ENCODE measurements around the gene PKN2. TPM values are rescaled to one million over a fixed set of nuclear protein-coding genes. Genes with fewer than 3 reads are reported as not detected.
"Not testable (repeated sequence)": the region's sequence is repeated elsewhere in the genome, so short reads cannot be mapped to it uniquely, and the experiment has no call there.

The PKN2 gene
- total RNA-seq, 1 donor from 2014 or later = 30.7 TPM

DNA sequence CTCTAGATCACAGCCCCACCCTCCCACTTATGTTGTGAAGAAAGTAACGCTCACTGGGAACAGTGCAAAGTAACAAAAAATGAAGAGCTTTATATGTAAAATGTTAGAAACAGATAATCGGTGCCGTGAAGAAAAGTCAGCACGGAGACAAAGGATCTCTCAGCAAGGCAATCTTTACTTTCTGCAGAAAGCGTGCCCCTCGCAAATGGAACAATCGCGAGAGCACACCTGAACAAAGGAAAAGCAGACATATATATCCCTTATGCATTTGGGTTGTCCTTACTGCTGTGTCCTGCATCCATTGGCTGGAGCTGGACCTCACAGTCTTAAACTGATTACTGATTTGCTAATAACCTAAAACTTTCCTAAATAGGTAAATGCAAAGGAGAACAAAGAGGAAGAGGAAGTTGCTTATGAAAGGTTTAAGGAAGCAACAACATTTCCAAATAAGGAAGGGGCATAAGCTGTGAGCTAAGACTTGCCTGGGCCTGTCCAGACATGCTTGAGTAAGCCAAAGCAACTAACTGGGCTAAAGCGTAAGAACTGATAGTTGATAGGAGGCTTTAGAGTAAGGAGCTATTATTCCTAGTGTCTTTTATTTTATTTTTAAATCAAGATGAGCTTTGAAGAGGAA, 117.6 kb downstream of the PKN2 start:
- Histone ChIP-seq H3K36me3 (ENCODE audit: control insufficient read depth, insufficient read depth, low read length) (no peaks in the 10 kb centered on the region), H3K27me3 (ENCODE audit: control insufficient read depth, insufficient read depth, low read length) (no peaks in the 10 kb centered on the region), H3K4me3 (ENCODE audit: low read depth, low read length) (no peak overlapping the region)
- TF ChIP-seq, protein P1, sequence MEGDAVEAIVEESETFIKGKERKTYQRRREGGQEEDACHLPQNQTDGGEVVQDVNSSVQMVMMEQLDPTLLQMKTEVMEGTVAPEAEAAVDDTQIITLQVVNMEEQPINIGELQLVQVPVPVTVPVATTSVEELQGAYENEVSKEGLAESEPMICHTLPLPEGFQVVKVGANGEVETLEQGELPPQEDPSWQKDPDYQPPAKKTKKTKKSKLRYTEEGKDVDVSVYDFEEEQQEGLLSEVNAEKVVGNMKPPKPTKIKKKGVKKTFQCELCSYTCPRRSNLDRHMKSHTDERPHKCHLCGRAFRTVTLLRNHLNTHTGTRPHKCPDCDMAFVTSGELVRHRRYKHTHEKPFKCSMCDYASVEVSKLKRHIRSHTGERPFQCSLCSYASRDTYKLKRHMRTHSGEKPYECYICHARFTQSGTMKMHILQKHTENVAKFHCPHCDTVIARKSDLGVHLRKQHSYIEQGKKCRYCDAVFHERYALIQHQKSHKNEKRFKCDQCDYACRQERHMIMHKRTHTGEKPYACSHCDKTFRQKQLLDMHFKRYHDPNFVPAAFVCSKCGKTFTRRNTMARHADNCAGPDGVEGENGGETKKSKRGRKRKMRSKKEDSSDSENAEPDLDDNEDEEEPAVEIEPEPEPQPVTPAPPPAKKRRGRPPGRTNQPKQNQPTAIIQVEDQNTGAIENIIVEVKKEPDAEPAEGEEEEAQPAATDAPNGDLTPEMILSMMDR (IDR thresholded peaks at IDR 0.05; ENCODE audit: insufficient read depth, low read length, poor library complexity, severe bottlenecking) = no peak
- DNase-seq (ENCODE audit: low read depth) = peak; percentile 16

DNA sequence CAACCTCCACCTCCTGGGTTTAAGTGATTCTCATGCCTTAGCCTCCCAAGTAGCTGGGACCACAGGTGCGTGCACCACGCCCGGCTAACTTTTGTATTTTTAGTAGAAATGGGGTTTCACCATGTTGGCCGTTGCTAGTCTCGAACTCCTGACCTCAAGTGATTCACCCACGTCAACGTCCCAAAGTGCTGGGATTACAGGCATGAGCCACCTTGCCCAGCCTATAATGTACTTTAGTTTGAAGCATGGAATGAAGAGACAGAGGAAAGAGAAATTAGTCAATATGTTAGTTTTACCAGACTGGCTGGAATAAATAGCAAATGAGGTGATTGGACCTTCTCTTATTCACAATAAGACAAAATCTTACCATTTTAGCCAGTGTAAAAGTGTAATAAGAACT, 118.3 kb downstream of the PKN2 start:
- Histone ChIP-seq H3K36me3 (ENCODE audit: control insufficient read depth, insufficient read depth, low read length) (no peaks in the 10 kb centered on the region), H3K4me3 (ENCODE audit: low read depth, low read length) (no peak overlapping the region), H3K27me3 (ENCODE audit: control insufficient read depth, insufficient read depth, low read length) (no peaks in the 10 kb centered on the region)
- no peak for DNase-seq (ENCODE audit: low read depth)
- TF ChIP-seq, protein P1 (IDR thresholded peaks at IDR 0.05; ENCODE audit: insufficient read depth, low read length, poor library complexity, severe bottlenecking) = no peak

DNA sequence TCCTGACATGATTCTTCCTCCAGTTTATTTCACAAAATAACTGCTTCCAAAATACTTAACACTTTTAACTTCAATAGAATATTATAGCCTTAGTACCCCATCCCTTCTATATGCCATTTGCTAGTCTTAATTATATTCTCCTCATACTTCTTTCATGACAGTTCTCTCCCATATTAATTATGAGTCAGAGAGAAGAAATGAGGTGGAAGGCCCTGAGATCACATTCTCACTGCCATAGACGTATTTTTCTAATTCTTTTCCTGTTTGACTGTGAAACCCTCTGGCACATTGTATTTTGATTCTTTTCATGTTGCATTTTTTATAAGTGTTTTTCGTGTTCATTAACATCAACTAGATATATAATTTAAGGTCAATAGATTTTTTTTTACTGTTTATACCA, 118.9 kb downstream of the PKN2 start:
- H3K27me3 ChIP-seq (ENCODE audit: control insufficient read depth, insufficient read depth, low read length) = no peaks in the 10 kb centered on the region
- no peaks in the 10 kb centered on the region for H3K36me3 ChIP-seq (ENCODE audit: control insufficient read depth, insufficient read depth, low read length)
- H3K4me3 ChIP-seq (ENCODE audit: low read depth, low read length) = no peak overlapping the region
- TF ChIP-seq, protein P1 (IDR thresholded peaks at IDR 0.05; ENCODE audit: insufficient read depth, low read length, poor library complexity, severe bottlenecking) = no peak
- peak; percentile 5 for DNase-seq (ENCODE audit: low read depth)

DNA sequence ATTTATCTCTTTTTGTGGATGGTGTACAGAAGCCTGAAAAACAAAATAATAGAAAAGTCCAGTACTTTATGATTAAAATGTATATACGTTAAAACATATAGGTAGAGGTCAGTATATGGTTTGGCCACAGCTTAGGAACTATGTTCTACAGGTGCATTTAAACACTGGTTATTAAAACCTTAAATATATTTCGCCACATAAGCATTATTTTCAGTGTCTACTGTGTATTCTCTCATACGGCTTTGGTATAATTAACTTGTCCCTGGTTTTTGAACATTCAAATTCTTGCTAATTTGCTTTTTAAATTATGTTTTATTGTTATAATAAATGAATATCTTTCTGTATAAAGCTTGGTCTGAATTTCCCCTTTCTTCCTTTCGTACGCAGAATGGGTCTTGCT, 119.4 kb downstream of the PKN2 start:
- Histone ChIP-seq H3K36me3 (ENCODE audit: control insufficient read depth, insufficient read depth, low read length) (no peaks in the 10 kb centered on the region), H3K27me3 (ENCODE audit: control insufficient read depth, insufficient read depth, low read length) (no peaks in the 10 kb centered on the region), H3K4me3 (ENCODE audit: low read depth, low read length) (no peak overlapping the region)
- TF ChIP-seq, protein P1 (IDR thresholded peaks at IDR 0.05; ENCODE audit: insufficient read depth, low read length, poor library complexity, severe bottlenecking) = no peak
- DNase-seq (ENCODE audit: low read depth) = no peak

DNA sequence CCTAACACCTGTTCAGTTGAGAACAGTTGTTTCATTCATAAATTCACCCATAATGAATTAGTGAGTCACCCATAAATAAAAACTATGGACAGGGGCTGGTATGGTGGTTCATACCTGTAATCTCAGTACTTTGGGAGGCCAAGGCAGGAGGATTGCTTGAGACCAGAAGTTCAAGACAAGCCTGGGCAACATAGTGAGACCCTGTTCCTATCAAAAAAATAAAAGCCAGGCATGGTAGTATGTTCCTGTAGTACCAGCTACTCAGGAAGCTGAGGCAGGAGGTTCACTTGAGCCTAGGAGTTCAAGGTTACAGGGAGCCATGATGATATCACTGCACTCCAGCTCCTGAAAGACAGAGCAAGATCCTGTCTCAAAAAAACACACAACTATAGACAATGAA, 128.3 kb downstream of the PKN2 start:
- Histone ChIP-seq H3K27me3 (ENCODE audit: control insufficient read depth, insufficient read depth, low read length) (no peaks in the 10 kb centered on the region), H3K36me3 (ENCODE audit: control insufficient read depth, insufficient read depth, low read length) (no peaks in the 10 kb centered on the region), H3K4me3 (ENCODE audit: low read depth, low read length) (no peak overlapping the region)
- TF ChIP-seq, protein P1 (IDR thresholded peaks at IDR 0.05; ENCODE audit: insufficient read depth, low read length, poor library complexity, severe bottlenecking) = no peak
- no peak for DNase-seq (ENCODE audit: low read depth)

GRCh38 chr1:88813471-88813870, 129.4 kb downstream of the PKN2 start:
- Histone ChIP-seq H3K36me3 (ENCODE audit: control insufficient read depth, insufficient read depth, low read length) (no peaks in the 10 kb centered on the region), H3K27me3 (ENCODE audit: control insufficient read depth, insufficient read depth, low read length) (no peaks in the 10 kb centered on the region), H3K4me3 (ENCODE audit: low read depth, low read length) (no peak overlapping the region)
- TF ChIP-seq, protein P1 (IDR thresholded peaks at IDR 0.05; ENCODE audit: insufficient read depth, low read length, poor library complexity, severe bottlenecking) = no peak
- DNase-seq (ENCODE audit: low read depth) = no peak

GRCh38 chr1:88819642-88820041, 135.6 kb downstream of the PKN2 start:
- H3K4me3 ChIP-seq (ENCODE audit: low read depth, low read length); H3K36me3 ChIP-seq (ENCODE audit: control insufficient read depth, insufficient read depth, low read length); DNase-seq (ENCODE audit: low read depth); H3K27me3 ChIP-seq (ENCODE audit: control insufficient read depth, insufficient read depth, low read length): not testable (repeated sequence)

Data from kidney epithelial cell (primary cell).